SIG-M5 (cell line): ENCODE results near the gene ITGA6.

Source experiments
- DNase-seq: peaks from one replicate; lab custom pipeline; 2025; lab: John Stamatoyannopoulos, UW

ITGA6 gene

GRCh38 chr2:172427256-172427989, at the start of gene ITGA6:
ITGA6 (plus strand) TSS chr2:172427586.
- DNase-seq: no peak

DNA sequence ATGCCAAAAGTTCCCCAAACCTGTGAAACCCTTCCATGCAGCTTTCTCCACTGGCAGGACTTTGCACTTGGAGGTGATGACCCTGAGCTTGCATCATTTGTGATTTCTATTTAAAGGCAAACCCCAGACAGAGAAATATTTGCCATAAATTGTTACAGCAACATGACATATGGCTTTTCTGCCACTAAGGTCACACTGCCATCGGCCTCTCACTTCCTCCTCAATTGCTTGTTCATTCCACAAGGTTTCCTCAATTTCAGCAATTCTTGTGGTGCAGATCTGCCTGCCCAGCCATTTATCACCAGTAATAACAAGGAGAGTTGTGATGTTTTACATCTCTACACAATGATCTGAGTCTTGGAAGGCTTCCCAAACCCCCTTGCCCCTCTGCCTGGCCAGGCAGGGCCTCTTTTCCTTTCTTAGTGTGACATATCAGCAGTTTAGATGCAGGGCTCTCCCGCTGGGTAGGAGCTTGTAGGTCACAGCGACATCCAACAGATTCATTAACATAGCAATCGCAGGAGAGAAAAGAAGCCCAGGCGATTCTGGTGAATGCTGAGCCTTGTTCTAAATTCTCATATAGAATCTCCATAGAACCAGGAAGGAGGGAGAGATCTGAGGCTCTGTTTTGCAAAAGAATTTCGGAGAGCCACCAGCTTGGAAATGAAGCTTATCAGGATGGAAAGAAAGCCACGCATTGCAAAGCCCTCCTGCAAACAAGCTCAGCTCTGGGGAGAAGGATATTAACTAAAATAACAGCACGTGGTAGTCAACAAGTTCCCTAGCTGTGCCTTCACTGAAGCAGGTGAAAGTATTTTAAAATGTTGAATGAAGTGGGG, 46.7 kb upstream of the ITGA6 start:
- DNase-seq: peak; percentile 32

- DNase-seq: no peak
Measured at GRCh38 chr2:172381275-172382027, 45.9 kb upstream of the ITGA6 start.

- DNase-seq: no peak
Measured at GRCh38 chr2:172387361-172387760, 40.0 kb upstream of the ITGA6 start.

- DNase-seq: no peak
Measured at GRCh38 chr2:172389685-172390339, 37.6 kb upstream of the ITGA6 start.

GRCh38 chr2:172394002-172394401, 33.4 kb upstream of the ITGA6 start:
- DNase-seq: no peak

GRCh38 chr2:172395503-172395902, 31.9 kb upstream of the ITGA6 start:
- DNase-seq: no peak

DNA sequence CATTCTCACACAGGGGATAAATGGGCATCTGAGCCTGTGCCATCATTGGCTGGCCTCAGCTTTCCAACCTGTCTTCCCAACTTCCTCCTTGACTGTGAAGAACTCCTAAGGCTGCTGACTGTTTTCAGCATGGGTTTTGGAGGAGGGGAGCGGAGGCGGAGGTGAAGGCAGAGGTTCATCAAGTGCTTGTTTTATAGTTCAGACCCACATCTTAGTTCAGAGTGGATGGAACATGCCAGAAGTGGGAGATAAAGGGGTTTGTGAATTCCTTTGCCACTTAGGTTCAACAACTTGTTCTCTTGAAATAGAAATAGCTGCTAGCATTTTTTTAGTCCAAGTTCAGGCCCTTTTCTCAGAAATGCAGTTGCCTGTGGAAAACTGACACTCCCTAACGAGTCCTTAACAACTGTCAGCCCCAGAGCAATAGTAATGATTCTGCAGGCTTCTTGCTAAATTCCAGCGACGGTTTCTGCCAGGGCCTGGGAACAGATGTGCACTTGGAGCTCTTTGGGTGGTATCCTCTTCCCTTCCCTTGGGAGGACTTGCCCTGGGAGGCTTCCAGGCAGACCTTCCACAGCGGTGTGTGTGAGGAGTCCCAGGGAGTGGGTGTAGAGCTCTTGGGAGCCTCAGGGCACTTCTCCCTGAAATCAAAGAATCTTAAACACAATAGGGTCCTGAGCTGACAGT, 30.1 kb upstream of the ITGA6 start:
- DNase-seq: no peak

GRCh38 chr2:172398440-172398839, 28.9 kb upstream of the ITGA6 start:
- DNase-seq: no peak

DNA sequence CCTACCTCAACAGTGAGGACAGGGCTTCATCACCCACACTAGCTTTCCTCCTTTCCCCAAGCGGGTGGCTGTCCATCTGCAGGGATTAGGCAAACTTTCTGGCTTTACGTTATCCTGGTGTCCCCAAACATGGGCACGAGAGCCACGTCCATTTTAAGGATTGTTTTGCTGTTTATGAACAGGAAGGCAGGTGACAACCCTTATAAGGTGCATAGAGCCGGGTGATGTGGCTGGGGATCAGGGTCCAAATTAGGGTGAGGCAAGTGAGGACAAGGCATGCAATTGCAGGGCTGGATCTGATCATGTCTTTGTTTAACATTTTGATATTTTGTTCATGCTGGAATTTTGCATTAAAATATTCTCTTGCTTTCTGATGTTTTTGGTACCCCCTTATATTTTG, 27.6 kb upstream of the ITGA6 start:
- no peak for DNase-seq

DNA sequence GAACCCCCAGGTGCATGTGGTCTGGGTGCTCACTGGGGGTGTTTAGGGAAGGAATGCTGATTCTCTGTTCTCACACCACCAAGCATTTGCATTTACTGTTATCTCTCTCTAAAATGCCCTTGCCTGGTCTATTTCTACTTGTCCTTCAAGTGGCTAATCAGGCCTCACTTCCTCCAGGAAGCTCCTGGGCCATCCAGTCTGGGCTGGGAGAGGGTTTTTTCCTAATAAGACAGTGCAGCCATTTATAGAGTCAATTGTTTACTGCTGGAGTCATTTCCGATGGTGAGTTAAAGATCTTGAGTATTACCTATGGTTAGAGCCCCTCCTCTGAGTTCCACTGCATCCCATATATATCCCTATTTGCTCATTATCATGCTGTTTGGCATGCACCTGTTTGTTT, 25.2 kb upstream of the ITGA6 start:
- no peak for DNase-seq

GRCh38 chr2:172403402-172403801, 24.0 kb upstream of the ITGA6 start:
- no peak for DNase-seq

DNA sequence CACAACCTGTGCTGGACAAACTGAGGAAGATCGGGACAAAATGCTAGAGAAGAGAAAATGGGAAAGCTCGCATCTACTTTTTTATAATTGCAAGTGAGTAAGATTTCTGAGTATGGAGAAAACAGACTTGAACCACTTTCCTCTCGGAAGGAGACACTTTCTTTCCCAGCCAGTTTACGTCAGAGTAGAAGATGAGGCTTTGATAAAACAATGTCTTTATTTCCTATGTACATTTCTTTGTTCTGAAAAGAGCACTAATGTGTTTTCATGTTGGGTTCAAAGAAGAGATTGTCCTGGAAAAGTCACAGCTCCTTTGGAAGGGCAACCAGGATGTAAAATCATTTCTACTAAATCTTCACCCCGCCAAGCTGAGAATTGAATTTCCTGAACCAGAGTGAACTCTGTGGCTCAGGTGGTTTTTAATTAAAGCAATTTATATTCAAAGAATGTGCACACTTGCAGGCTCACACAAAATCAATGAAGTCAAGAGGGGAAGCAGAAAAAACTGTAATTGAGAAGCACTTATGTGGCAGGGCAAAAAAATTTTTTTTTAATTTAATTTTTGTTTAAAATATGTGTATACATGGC, 23.4 kb upstream of the ITGA6 start:
- DNase-seq: no peak

- no peak for DNase-seq
Measured at GRCh38 chr2:172404824-172405223, 22.6 kb upstream of the ITGA6 start.

- DNase-seq: no peak
Measured at GRCh38 chr2:172405673-172406072, 21.7 kb upstream of the ITGA6 start.

DNA sequence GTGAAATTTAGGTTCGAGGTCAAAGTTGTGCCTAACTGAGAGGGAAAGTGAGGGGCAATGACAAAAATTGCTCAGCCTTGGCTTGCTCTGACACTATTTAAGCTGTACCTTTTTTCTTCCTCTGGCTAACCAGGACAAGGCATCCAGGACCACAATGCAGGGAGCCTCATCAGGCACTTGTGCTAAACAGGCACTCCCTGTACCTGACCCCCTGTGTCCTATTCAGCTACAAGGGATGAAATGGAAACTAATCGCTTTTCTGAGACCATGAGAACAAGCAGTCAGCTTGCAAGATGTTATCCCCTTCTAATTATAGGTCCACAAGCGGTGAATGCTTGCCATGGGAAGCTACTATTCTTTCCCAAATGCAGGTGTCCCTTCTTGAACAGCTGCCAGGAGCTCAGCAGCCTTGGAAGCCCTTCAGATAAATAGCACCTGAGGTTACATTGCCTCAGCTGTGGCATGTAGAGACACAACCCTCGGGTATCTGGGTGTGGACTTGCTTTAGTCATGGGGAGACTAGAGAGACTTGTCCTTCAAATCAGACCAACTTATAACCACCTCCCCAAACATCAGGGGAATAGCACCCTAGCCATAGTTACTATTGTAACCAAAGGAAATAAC, 19.1 kb upstream of the ITGA6 start:
- no peak for DNase-seq

GRCh38 chr2:172409042-172409441, 18.3 kb upstream of the ITGA6 start:
- DNase-seq: no peak

DNA sequence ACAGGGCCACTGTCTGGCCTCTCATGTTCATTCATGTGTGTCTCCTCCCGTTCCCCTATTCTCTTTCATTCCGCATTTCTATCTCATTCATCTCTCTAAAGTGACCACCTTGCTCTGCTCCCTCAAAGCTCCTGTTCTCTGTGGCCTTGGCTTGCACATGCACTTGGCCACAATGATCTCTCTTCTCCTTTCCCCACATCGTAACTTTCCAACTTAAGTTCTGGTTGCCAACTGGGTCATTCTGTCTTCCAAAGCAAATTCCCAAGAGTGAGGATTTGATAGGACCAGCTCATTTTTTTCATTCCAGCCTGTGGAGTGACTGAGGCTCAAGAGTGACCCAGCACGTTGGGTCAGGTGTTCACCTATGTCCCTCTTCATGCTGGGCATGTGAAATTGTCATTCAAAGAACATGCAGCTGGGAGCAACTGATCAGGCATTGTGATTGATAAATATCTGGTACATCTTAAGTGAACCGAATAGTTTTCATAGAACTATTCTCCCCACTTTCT, 14.3 kb upstream of the ITGA6 start:
- DNase-seq: no peak

DNA sequence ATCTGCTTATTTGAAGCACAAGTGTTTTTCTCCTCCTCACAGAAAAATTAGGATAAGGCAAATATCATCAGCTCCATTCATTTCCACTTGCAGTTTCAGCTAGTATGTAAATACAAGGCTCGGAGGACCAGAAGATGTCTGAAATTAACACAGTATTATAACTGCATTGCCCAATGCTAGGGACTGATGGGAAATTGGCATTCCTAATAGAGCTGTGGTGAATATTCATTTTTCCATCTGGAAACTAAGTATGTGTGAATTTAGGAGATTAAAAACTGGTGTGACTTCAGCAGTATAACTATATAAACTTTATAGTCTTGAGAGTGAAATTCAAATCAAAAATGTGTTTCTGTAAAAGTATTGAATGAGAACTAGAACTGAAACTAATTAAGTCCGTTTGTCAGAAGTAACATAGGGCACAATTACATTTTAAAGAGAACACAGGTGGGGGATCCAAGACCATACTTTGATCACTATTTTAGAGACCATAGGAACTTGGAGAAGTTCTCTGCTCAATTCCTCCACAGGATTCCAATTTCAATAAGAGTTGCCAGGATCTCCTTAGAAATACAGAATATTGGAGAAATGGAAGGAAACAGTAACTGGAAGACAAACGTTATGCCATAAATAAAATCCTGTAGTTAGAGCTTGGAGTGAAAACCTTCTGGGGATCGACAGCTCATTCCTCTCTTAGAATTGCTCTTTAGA, 12.1 kb upstream of the ITGA6 start:
- no peak for DNase-seq

- DNase-seq: no peak
Measured at GRCh38 chr2:172415865-172416183, 11.6 kb upstream of the ITGA6 start.
